K562 (cell line): Measurements from ENCODE around the gene MEDAG. TPM values are rescaled to one million over a fixed set of nuclear protein-coding genes. Genes with fewer than 3 reads are reported as not detected.

Experiments used
- ATAC-seq: fragments of 200-7000 bp; cut with Tn5 transposase; 3 replicates; pipeline ENCODE4 v1.9.1; 2020; ENCODE audit warnings: moderate library complexity
- BruUV-seq: library from RNA; stranded (reverse); fragments of 400-500 nt; replicated peaks from 2 replicates; lab custom pipeline; 2021; lab: Mats Ljungman, UMichigan
- CTCF ChIA-PET: fragments of 300-600 bp; formaldehyde crosslinking; extraction: SDS; loops from one replicate; lab custom pipeline; 2021; ENCODE audit warnings: low intra/inter-chr PET ratio; lab: Yijun Ruan, JAX
- POLR2A ChIA-PET: fragments of 300-600, 350-650 bp; sonication (Branson Sonifier 250); formaldehyde crosslinking; extraction: SDS; loops from one replicate; lab custom pipeline; 2021; ENCODE audit warnings: antibody characterized with exemption, inconsistent platforms; lab: Yijun Ruan, JAX
- DNase-seq, 4 experiments: peaks; one replicate each; pipeline versions ENCODE4 v3.0.0 to v3.0.0-alpha.2; 2011 to 2018; ENCODE audit warnings: low spot score in 3 of 4, mixed read lengths in 3 of 4; ENCODE audit errors: extremely low read depth in 1 of 4
- FAIRE-seq: peaks from 2 replicates; lab custom pipeline; 2011; peaks lifted over from hg19 to GRCh38; lab: Jason Lieb, UNC
- H2AFZ ChIP-seq: 2 replicates; pipeline ENCODE4 v1.6.0; 2011; ENCODE audit warnings: low read depth, low read length, control low read depth, inconsistent platforms
- H3K27ac ChIP-seq: fragments of 200-600 bp; 3 replicates; pipeline ENCODE4 v1.8.0; 2011; ENCODE audit warnings: low read depth, mild to moderate bottlenecking, control low read depth, inconsistent platforms, low read length, moderate library complexity, mixed read lengths; ENCODE audit errors: extremely low read depth
- H3K27me3 ChIP-seq, 2 experiments: fragments of 300-600 bp in 1 of 2; 2 replicates in 1 of 2; 3 replicates in 1 of 2; pipeline versions ENCODE4 v1.6.0 to v1.8.0; 2011; ENCODE audit warnings: inconsistent platforms in 2 of 2, low read length in 2 of 2, mild to moderate bottlenecking in 1 of 2, mixed read lengths in 1 of 2, moderate library complexity in 1 of 2; ENCODE audit not compliant: control insufficient read depth in 2 of 2, insufficient read depth in 2 of 2
- H3K36me3 ChIP-seq: fragments of 300-600 bp; 3 replicates; pipeline ENCODE4 v1.8.0; 2011; ENCODE audit warnings: mild to moderate bottlenecking, low read length, inconsistent platforms; ENCODE audit not compliant: control insufficient read depth, insufficient read depth
- H3K4me1 ChIP-seq, 2 experiments: fragments of 200-600 bp in 1 of 2; replicated peaks in 1 of 2; 2 replicates in 1 of 2; 3 replicates in 1 of 2; pipeline versions ENCODE4 v1.5.1 to v1.8.0; 2011; ENCODE audit warnings: inconsistent platforms in 2 of 2, low read length in 2 of 2, mild to moderate bottlenecking in 1 of 2, mixed read lengths in 1 of 2, moderate library complexity in 1 of 2; ENCODE audit not compliant: control insufficient read depth in 2 of 2, insufficient read depth in 2 of 2
- H3K4me2 ChIP-seq: 2 replicates; pipeline ENCODE4 v1.6.1; 2011; ENCODE audit warnings: low read length, control low read depth, inconsistent platforms, mixed read lengths; ENCODE audit not compliant: insufficient read depth
- H3K4me3 ChIP-seq: fragments of 200-600 bp; sonication (generic), shearing (Covaris generic); 2 replicates; pipeline ENCODE4 v1.5.1; 2016; ENCODE audit warnings: control low read depth, inconsistent platforms
- H3K79me2 ChIP-seq: fragments of 200-600 bp; 3 replicates; pipeline ENCODE4 v1.8.0; 2011; ENCODE audit warnings: low read length, inconsistent platforms; ENCODE audit not compliant: control insufficient read depth, insufficient read depth
- H3K9ac ChIP-seq, 2 experiments: 2 replicates each; pipeline versions ENCODE4 v1.6.0 to v1.6.1; 2011; ENCODE audit warnings: low read depth in 2 of 2, low read length in 2 of 2, control low read depth in 1 of 2, inconsistent platforms in 1 of 2, mild to moderate bottlenecking in 1 of 2, mixed read lengths in 1 of 2; ENCODE audit not compliant: insufficient read depth in 1 of 2
- H3K9me1 ChIP-seq: one replicate; pipeline ENCODE4 v1.6.0; 2011; ENCODE audit warnings: inconsistent platforms, mild to moderate bottlenecking, low read length, moderate library complexity; ENCODE audit not compliant: control insufficient read depth, insufficient read depth
- H3K9me3 ChIP-seq: replicated peaks from 2 replicates; pipeline ENCODE4 v1.5.1; 2011; ENCODE audit warnings: low read depth, low read length, inconsistent platforms; ENCODE audit not compliant: control insufficient read depth, insufficient read depth
- H4K20me1 ChIP-seq: replicated peaks from 2 replicates; pipeline ENCODE4 v1.6.1; 2011; ENCODE audit warnings: low read length, inconsistent platforms, mixed read lengths; ENCODE audit not compliant: control insufficient read depth, insufficient read depth
- ESRRB ChIP-seq: fragments of 250-450 bp; sonication (Bioruptor Pico); IDR thresholded peaks from 2 replicates; pipeline ENCODE4 v1.5.0; 2020; ENCODE audit warnings: mild to moderate bottlenecking, moderate library complexity, borderline replicate concordance
- FOS ChIP-seq: IDR thresholded peaks from 3 replicates; pipeline ENCODE4 v1.6.1; 2011; ENCODE audit not compliant: insufficient read length; ENCODE audit errors: extremely low read depth
- IFI16 ChIP-seq: fragments of 250-450 bp; sonication (Bioruptor Pico); IDR thresholded peaks from 2 replicates; pipeline ENCODE4 v2.1.2; 2022; ENCODE audit warnings: mild to moderate bottlenecking, inconsistent platforms
- PTTG1 ChIP-seq: fragments of 450-650 bp; IDR thresholded peaks from 2 replicates; pipeline ENCODE4 v1.6.1; 2016; ENCODE audit warnings: low read depth, mild to moderate bottlenecking, missing genetic modification characterization, missing compliant biosample characterization
- SPI1 ChIP-seq: IDR thresholded peaks from 2 replicates; pipeline ENCODE4 v1.6.1; 2011; ENCODE audit warnings: low read depth, low read length, control low read depth, borderline replicate concordance
- ZBTB7A ChIP-seq: IDR thresholded peaks from 2 replicates; pipeline ENCODE4 v1.6.1; 2011; ENCODE audit warnings: low read depth, mild to moderate bottlenecking, low read length, moderate library complexity, borderline replicate concordance; ENCODE audit not compliant: control insufficient read depth
- WGBS: fragments of 100-300 bp; shearing (Covaris generic); methylation state at CpG from one replicate; pipeline ENCODE4 v1.1.6; 2016; ENCODE audit warnings: low coverage, mixed read lengths; ENCODE audit not compliant: insufficient coverage; ENCODE audit errors: missing lambda C conversion rate; 5-methylcytosine and 5-hydroxymethylcytosine counted together
- in situ Hi-C: fragments of 300-500 bp; cut with MboI; formaldehyde crosslinking; loops from 4 replicates; pipeline ENCODE4 v1.15.0; 2018; ENCODE audit warnings: inconsistent platforms, mixed read lengths
- intact Hi-C: fragments of 100-400 bp; cut with micrococcal nuclease; formaldehyde crosslinking; loops from 2 replicates; pipeline ENCODE4 v1.14.2; 2022
- polyA plus RNA-seq, 8 experiments: library from polyadenylated mRNA; depleted of rRNA in 4 of 8; stranded (reverse) in 5 of 8; unstranded in 3 of 8; fragments of >200 nt; fragmentation: Nextera tagmentation in 2 of 8; fragmentation: Illumina TruSeq in 1 of 8; extraction: Ambion mirVana in 2 of 8; extraction: Trizol in 1 of 8; gene quantifications; 2 replicates each; pipeline versions ENCODE4 v1.2.1 to v1.2.3, GENCODE V29; 2011 to 2014; ENCODE audit warnings: inconsistent platforms in 1 of 8, missing spikeins in 1 of 8
- total RNA-seq, 7 experiments: library from RNA; depleted of rRNA in 6 of 7; stranded (reverse); fragments of >200 nt in 6 of 7; fragmentation: Illumina TruSeq in 2 of 7; extraction: Trizol in 2 of 7; gene quantifications; 2 replicates each; pipeline versions ENCODE4 v1.2.1 to v1.2.3, GENCODE V29; 2011 to 2021; ENCODE audit warnings: low replicate concordance in 1 of 7
- TF ChIP-seq, protein P1 (sequence below), 2 experiments: fragments of 450-650 bp in 1 of 2; sonication (generic) in 1 of 2; formaldehyde crosslinking; conservative IDR thresholded peaks; 2 replicates each; pipeline versions ENCODE4 v1.4.0 to v1.8.1; 2020 to 2022; ENCODE audit warnings: mild to moderate bottlenecking in 1 of 2, missing genetic modification reagents in 1 of 2
- TF ChIP-seq, protein P2 (sequence below): fragments of 250-450 bp; sonication (Bioruptor Pico); IDR thresholded peaks from 2 replicates; pipeline ENCODE4 v1.5.0; 2021

Gene MEDAG
- total and polyA plus RNA-seq, 9 of the 15 experiments (the other 6 are each of a cell fraction or from before 2014, with no cell fraction given) = not detected

DNA sequence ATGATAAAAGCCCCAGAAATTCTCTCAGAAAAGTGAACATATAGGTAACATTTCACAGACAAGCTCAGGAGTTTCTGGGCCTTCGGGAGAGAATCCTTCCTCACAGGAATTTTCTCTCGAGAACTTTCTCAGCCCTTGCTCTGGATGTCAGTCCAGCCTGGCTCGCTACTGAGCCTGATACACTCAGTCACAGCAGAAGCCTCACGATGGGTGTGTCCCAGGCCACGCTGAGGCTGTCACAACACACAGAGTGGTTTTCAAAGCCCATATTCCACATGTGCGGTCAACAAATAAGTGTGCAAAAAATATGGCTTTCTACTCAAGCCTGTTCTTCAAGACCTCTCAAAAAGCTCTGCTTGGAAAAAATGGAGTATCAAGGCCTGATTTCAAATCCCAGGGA, 31.5 kb upstream of the MEDAG start (continued):
- TF ChIP-seq, protein P1, sequence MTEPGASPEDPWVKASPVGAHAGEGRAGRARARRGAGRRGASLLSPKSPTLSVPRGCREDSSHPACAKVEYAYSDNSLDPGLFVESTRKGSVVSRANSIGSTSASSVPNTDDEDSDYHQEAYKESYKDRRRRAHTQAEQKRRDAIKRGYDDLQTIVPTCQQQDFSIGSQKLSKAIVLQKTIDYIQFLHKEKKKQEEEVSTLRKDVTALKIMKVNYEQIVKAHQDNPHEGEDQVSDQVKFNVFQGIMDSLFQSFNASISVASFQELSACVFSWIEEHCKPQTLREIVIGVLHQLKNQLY (CRISPR knock-in tag; conservative IDR thresholded peaks at IDR 0.05) = no peak
- TF ChIP-seq ZBTB7A (no peak), SPI1 (no peak), PTTG1 (tag) (no peak)

DNA sequence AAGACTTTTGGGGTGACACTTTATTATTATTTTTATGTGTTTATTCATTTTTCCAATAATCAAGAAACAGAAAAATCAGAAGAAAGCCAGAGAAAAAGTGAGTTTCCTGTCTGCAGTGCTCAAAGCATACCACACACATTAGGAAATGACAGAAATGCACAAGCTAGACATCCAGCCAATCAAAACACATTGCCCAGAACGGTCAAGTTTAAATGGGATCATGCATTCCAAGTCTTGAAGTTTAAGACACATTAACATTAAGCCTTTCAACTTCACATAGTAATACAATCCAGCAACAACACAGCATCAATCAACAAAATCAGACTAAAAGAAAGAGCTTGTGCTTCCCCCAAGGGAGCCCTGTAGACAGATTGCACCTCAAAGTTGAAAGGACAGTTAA, 28.7 kb upstream of the MEDAG start:
- CTCF ChIA-PET = no interaction called here
- Histone ChIP-seq H3K4me1 (no peaks in the 10 kb centered on the region), H3K27ac (no peak overlapping the region), H3K9me3 (no peaks in the 10 kb centered on the region), H3K9me1 (no peaks in the 10 kb centered on the region), H4K20me1 (no peaks in the 10 kb centered on the region; the same call in 1 of the 2 replicates), H3K36me3 (no peaks in the 10 kb centered on the region), H3K9ac (no peak overlapping the region), H3K4me2 (no peak overlapping the region), H2AFZ (no peak overlapping the region), H3K79me2 (no peaks in the 10 kb centered on the region), H3K4me3 (no peak overlapping the region)
- ATAC-seq (no peak), DNase-seq (no peak), FAIRE-seq (no peak)
- no TSS peak for BruUV-seq
- in situ Hi-C loops = no loop called here
- POLR2A ChIA-PET = no interaction called here
- WGBS = 0% methylated on average over 1 of the region's 1 CpG
- no peak for TF ChIP-seq IFI16
- no peak for TF ChIP-seq ESRRB (CRISPR knock-in tag)
- TF ChIP-seq FOS = no peak
- TF ChIP-seq, protein P2, sequence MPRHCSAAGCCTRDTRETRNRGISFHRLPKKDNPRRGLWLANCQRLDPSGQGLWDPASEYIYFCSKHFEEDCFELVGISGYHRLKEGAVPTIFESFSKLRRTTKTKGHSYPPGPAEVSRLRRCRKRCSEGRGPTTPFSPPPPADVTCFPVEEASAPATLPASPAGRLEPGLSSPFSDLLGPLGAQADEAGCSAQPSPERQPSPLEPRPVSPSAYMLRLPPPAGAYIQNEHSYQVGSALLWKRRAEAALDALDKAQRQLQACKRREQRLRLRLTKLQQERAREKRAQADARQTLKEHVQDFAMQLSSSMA = no peak
- TF ChIP-seq, all 486 proteins: peak for 0
- intact Hi-C loops = loop anchor here (10.0 kb wide), 1 partner anchor 167 kb away; no protein-coding TSS in a partner anchor
- H3K27me3 ChIP-seq = peaks cover 0 to 4% of the 10 kb centered on the region in 2 experiments; a peak in 1 of 5 replicates
